ENCODE results near the gene PPFIA2.

The PPFIA2 gene

GRCh38 chr12:81369175-81369574 lies 390.0 kb downstream of the PPFIA2 start:
- TF ChIP-seq POLR2AphosphoS5 (IDR thresholded peaks at IDR 0.05; ENCODE audit: low read depth, low read length), result no peak
- TF ChIP-seq TAF1 (IDR thresholded peaks at IDR 0.05; ENCODE audit: borderline replicate concordance, low read depth, low read length), result no peak
- TF ChIP-seq POLR2A (IDR thresholded peaks at IDR 0.05; ENCODE audit: low read depth, low read length), result no peak
- no peak for DNase-seq (ENCODE audit: insufficient read length)
- FAIRE-seq, result no peak

- DNase-seq (ENCODE audit: insufficient read length) (no peak), FAIRE-seq (no peak)
- TF ChIP-seq TAF1 (IDR thresholded peaks at IDR 0.05; ENCODE audit: borderline replicate concordance, low read depth, low read length), result no peak
- no peak for TF ChIP-seq POLR2A (IDR thresholded peaks at IDR 0.05; ENCODE audit: low read depth, low read length)
- no peak for TF ChIP-seq POLR2AphosphoS5 (IDR thresholded peaks at IDR 0.05; ENCODE audit: low read depth, low read length)
Observed at GRCh38 chr12:81365284-81365683, 393.9 kb downstream of the PPFIA2 start.

- TF ChIP-seq TAF1 (IDR thresholded peaks at IDR 0.05; ENCODE audit: borderline replicate concordance, low read depth, low read length) (no peak), POLR2AphosphoS5 (IDR thresholded peaks at IDR 0.05; ENCODE audit: low read depth, low read length) (no peak), POLR2A (IDR thresholded peaks at IDR 0.05; ENCODE audit: low read depth, low read length) (no peak)
Observed at GRCh38 chr12:81360916-81361315, 398.2 kb downstream of the PPFIA2 start.

GRCh38 chr12:81359736-81360135 lies 399.4 kb downstream of the PPFIA2 start:
- FAIRE-seq (no peak), DNase-seq (ENCODE audit: insufficient read length) (no peak)
- TF ChIP-seq POLR2AphosphoS5 (IDR thresholded peaks at IDR 0.05; ENCODE audit: low read depth, low read length) (no peak), TAF1 (IDR thresholded peaks at IDR 0.05; ENCODE audit: borderline replicate concordance, low read depth, low read length) (no peak), POLR2A (IDR thresholded peaks at IDR 0.05; ENCODE audit: low read depth, low read length) (no peak)

More at GRCh38 chr12:81360916-81361315, 398.2 kb downstream of the PPFIA2 start:
- no peak for FAIRE-seq
- no peak for DNase-seq (ENCODE audit: insufficient read length)

- DNase-seq (ENCODE audit: insufficient read length), result no peak
- TF ChIP-seq POLR2AphosphoS5 (IDR thresholded peaks at IDR 0.05; ENCODE audit: low read depth, low read length) (no peak), POLR2A (IDR thresholded peaks at IDR 0.05; ENCODE audit: low read depth, low read length) (no peak), TAF1 (IDR thresholded peaks at IDR 0.05; ENCODE audit: borderline replicate concordance, low read depth, low read length) (no peak)
- no peak for FAIRE-seq
Observed at GRCh38 chr12:81354327-81354932, 404.7 kb downstream of the PPFIA2 start.

- FAIRE-seq (no peak), DNase-seq (ENCODE audit: insufficient read length) (no peak)
- TF ChIP-seq TAF1 (IDR thresholded peaks at IDR 0.05; ENCODE audit: borderline replicate concordance, low read depth, low read length), result no peak
- TF ChIP-seq POLR2A (IDR thresholded peaks at IDR 0.05; ENCODE audit: low read depth, low read length), result no peak
- TF ChIP-seq POLR2AphosphoS5 (IDR thresholded peaks at IDR 0.05; ENCODE audit: low read depth, low read length), result no peak
Observed at GRCh38 chr12:81350309-81350708, 408.8 kb downstream of the PPFIA2 start.

GRCh38 chr12:81347404-81347803 lies 411.7 kb downstream of the PPFIA2 start:
- DNase-seq (ENCODE audit: insufficient read length), result no peak
- no peak for TF ChIP-seq POLR2A (IDR thresholded peaks at IDR 0.05; ENCODE audit: low read depth, low read length)
- FAIRE-seq, result no peak

- TF ChIP-seq POLR2AphosphoS5 (IDR thresholded peaks at IDR 0.05; ENCODE audit: low read depth, low read length), result no peak
- no peak for TF ChIP-seq POLR2A (IDR thresholded peaks at IDR 0.05; ENCODE audit: low read depth, low read length)
- TF ChIP-seq TAF1 (IDR thresholded peaks at IDR 0.05; ENCODE audit: borderline replicate concordance, low read depth, low read length), result no peak
- FAIRE-seq, result no peak
Observed at GRCh38 chr12:81340910-81341309, 418.2 kb downstream of the PPFIA2 start.

GRCh38 chr12:81339071-81339470 lies 420.1 kb downstream of the PPFIA2 start:
- no peak for DNase-seq (ENCODE audit: insufficient read length)
- FAIRE-seq, result no peak
- no peak for TF ChIP-seq POLR2AphosphoS5 (IDR thresholded peaks at IDR 0.05; ENCODE audit: low read depth, low read length)

More at GRCh38 chr12:81340910-81341309, 418.2 kb downstream of the PPFIA2 start:
- no peak for DNase-seq (ENCODE audit: insufficient read length)

GRCh38 chr12:81337886-81338285 lies 421.3 kb downstream of the PPFIA2 start:
- no peak for FAIRE-seq
- TF ChIP-seq POLR2AphosphoS5 (IDR thresholded peaks at IDR 0.05; ENCODE audit: low read depth, low read length) (no peak), TAF1 (IDR thresholded peaks at IDR 0.05; ENCODE audit: borderline replicate concordance, low read depth, low read length) (no peak), POLR2A (IDR thresholded peaks at IDR 0.05; ENCODE audit: low read depth, low read length) (no peak)
- no peak for DNase-seq (ENCODE audit: insufficient read length)

GRCh38 chr12:81333812-81334211 lies 425.3 kb downstream of the PPFIA2 start:
- no peak for TF ChIP-seq POLR2A (IDR thresholded peaks at IDR 0.05; ENCODE audit: low read depth, low read length)
- no peak for TF ChIP-seq POLR2AphosphoS5 (IDR thresholded peaks at IDR 0.05; ENCODE audit: low read depth, low read length)
- no peak for TF ChIP-seq TAF1 (IDR thresholded peaks at IDR 0.05; ENCODE audit: borderline replicate concordance, low read depth, low read length)
- no peak for FAIRE-seq

GRCh38 chr12:81332054-81332453 lies 427.1 kb downstream of the PPFIA2 start:
- TF ChIP-seq POLR2A (IDR thresholded peaks at IDR 0.05; ENCODE audit: low read depth, low read length), result no peak
- no peak for TF ChIP-seq TAF1 (IDR thresholded peaks at IDR 0.05; ENCODE audit: borderline replicate concordance, low read depth, low read length)
- no peak for DNase-seq (ENCODE audit: insufficient read length)
- FAIRE-seq, result no peak

More at GRCh38 chr12:81333812-81334211, 425.3 kb downstream of the PPFIA2 start:
- no peak for DNase-seq (ENCODE audit: insufficient read length)

- DNase-seq (ENCODE audit: insufficient read length), result no peak
- no peak for TF ChIP-seq POLR2A (IDR thresholded peaks at IDR 0.05; ENCODE audit: low read depth, low read length)
- no peak for TF ChIP-seq TAF1 (IDR thresholded peaks at IDR 0.05; ENCODE audit: borderline replicate concordance, low read depth, low read length)
- TF ChIP-seq POLR2AphosphoS5 (IDR thresholded peaks at IDR 0.05; ENCODE audit: low read depth, low read length), result no peak
- FAIRE-seq, result no peak
Observed at GRCh38 chr12:81330480-81330879, 428.7 kb downstream of the PPFIA2 start.

Measured in GM12892 (cell line).